SK-N-MC (cell line): Measurements from ENCODE around the gene L3MBTL3.

Source experiments
- DNase-seq: peaks from one replicate; pipeline ENCODE4 v3.0.0-alpha.2; 2011; ENCODE audit warnings: low read depth, low spot score
- H3K27ac ChIP-seq: fragments of 200-600 bp; sonication (generic); 2 replicates; pipeline ENCODE4 v1.5.1; 2016; ENCODE audit warnings: mixed run types
- H3K36me3 ChIP-seq: fragments of 200-600 bp; sonication (generic); 2 replicates; pipeline ENCODE4 v1.6.1; 2017; ENCODE audit warnings: antibody characterized with exemption, low read length, mixed read lengths; ENCODE audit not compliant: insufficient read depth
- H3K4me3 ChIP-seq: fragments of 200-600 bp; sonication (generic); 2 replicates; pipeline ENCODE4 v1.5.1; 2016
- H3K9ac ChIP-seq: fragments of 200-600 bp; sonication (generic); 2 replicates; pipeline ENCODE4 v1.8.0; 2017; ENCODE audit warnings: mixed run types, mixed read lengths; ENCODE audit not compliant: insufficient read length
- H3K9me3 ChIP-seq: fragments of 200-600 bp; sonication (generic); 2 replicates; pipeline ENCODE4 v1.6.1; 2017; ENCODE audit warnings: low read depth, mild to moderate bottlenecking, antibody characterized with exemption, low read length, moderate library complexity, mixed read lengths
- EZH2 ChIP-seq: fragments of 200-600 bp; sonication (generic); IDR thresholded peaks from one replicate; pipeline ENCODE4 v1.6.1; 2017; ENCODE audit warnings: antibody characterized with exemption
- FOXP2 ChIP-seq: optimal IDR thresholded peaks from 2 replicates; pipeline ENCODE3; 2011; ENCODE audit warnings: mild to moderate bottlenecking, moderate library complexity; ENCODE audit not compliant: insufficient read depth; ENCODE audit errors: extremely low read length, control extremely low read depth
- POLR2AphosphoS5 ChIP-seq: IDR thresholded peaks from 2 replicates; pipeline ENCODE4 v1.6.1; 2012; ENCODE audit warnings: mild to moderate bottlenecking, low read depth, low read length, borderline replicate concordance

The L3MBTL3 gene

DNA sequence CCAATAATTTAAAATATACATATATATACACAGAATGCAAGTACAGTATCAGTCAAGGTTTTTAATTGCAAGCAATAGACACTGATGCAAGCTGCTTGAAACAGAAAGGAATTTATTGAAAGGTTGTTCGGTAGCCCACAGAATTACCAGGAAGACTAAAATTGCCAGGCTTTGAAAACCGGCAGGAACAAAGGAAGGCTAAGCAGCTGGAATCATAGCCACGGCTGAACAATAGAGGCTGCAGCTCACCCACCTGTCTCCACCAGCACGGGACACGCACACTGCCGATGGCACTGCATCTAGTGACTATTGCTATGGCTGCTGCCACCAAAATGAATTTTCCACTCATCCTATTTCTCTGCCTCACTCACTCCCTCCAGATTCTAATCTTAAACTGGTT lies 22.0 kb upstream of the L3MBTL3 start:
- H3K9ac ChIP-seq, result no peak overlapping the region
- H3K27ac ChIP-seq, result no peak overlapping the region
- no peak for DNase-seq
- H3K9me3 ChIP-seq, result no peaks in the 10 kb centered on the region
- H3K36me3 ChIP-seq, result no peaks in the 10 kb centered on the region
- TF ChIP-seq POLR2AphosphoS5, result no peak
- TF ChIP-seq EZH2, result no peak
- no peak overlapping the region for H3K4me3 ChIP-seq

DNA sequence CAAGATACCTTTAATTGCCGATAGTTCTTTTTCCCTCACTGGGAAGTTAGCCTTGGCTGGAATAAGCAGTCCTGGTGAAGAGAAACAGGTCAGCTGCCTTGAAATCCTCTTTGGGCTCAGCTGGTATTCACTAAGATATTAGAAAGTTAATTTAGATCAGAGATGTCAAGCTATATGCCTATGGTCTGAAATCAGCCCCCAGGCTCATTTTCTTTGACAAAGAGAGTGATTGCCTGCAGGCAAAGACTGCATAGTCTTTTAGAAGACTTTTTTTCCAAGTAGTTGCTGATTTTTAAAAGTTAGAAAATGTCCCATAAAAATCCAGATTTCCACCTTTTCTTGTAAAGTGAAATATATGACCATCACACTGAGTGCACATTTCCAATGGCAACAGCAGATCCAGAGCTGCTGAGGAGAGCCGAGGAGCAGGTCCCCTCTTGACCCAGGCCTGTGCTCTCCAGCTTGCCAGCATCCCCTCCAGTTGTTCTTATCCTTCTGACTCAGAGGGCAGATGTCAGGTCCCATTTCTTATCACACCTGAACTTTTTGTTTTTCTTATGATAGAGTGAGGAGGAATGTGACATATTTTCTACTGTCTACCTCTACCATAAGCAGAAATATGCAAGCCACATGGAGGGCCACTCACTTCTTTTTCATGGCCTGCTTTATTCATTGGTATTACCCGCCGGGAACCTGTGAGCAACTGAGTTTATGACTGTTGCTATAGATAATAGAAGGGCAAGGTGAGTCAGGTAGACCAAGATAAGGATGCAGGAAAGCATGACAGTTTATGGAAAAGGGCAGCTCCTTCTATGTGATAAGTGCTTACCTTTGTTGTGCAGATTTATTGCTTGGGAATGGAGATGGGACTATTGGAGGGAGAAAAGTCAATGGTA lies 17.6 kb upstream of the L3MBTL3 start:
- H3K4me3 ChIP-seq, result no peak overlapping the region
- TF ChIP-seq EZH2 (no peak), POLR2AphosphoS5 (no peak), FOXP2 (no peak)
- no peaks in the 10 kb centered on the region for H3K36me3 ChIP-seq
- H3K27ac ChIP-seq, result no peak overlapping the region
- H3K9ac ChIP-seq, result no peak overlapping the region
- DNase-seq, result no peak
- H3K9me3 ChIP-seq, result no peaks in the 10 kb centered on the region

DNA sequence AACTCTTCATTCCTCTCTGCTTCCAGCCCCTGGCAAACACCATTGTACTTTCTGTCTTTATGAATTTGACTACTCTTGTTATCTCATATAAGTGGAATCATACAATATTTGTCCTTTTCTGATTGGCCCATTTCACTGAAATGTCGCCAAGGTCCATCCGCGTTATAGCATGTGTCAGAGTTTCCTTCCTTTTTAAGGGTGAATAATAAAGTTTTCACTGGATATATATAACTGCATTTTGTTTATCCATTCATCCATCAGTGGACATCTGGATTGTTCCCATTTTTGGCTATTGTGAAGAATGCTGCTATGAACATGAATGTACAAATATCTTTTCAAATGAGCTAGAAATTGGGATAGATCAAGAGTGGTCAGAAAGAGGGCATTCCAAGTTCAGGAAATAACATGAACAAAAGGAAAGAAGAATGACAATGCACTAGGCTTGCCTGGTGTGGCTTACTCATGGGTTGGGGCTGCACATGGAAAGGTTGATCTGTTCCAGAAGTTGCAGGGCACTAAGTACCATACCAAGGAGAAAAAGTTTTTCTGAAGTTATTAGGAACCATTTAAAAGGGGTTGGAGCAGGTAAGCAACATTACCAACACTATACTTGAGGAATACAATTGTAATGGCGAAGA lies 10.0 kb upstream of the L3MBTL3 start:
- H3K36me3 ChIP-seq, result no peaks in the 10 kb centered on the region
- H3K9me3 ChIP-seq, result no peaks in the 10 kb centered on the region
- no peak overlapping the region for H3K4me3 ChIP-seq
- H3K9ac ChIP-seq, result no peak overlapping the region
- DNase-seq, result no peak
- no peak for TF ChIP-seq EZH2
- no peak for TF ChIP-seq FOXP2
- TF ChIP-seq POLR2AphosphoS5, result no peak
- H3K27ac ChIP-seq, result no peak overlapping the region

DNA sequence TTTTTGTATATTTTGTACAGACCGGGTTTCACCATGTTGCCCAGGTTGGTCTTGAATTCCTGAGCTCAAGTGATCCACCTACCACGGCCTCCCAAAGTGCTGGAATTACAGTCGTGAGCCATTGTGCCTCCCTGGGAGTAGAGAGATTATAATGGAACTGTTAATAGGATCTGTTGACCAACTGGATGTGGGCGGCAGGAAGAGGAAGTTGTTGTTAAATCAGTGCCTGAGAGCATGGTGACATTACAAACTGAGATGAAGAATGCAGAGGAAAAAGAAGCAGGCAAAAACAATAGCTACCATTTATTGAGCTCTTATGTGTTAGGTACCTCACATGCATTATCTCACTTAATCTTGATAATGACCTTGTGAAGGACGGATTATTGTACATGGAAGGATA lies 9.2 kb upstream of the L3MBTL3 start:
- no peaks in the 10 kb centered on the region for H3K36me3 ChIP-seq
- no peak for TF ChIP-seq EZH2
- TF ChIP-seq FOXP2, result no peak
- no peak for TF ChIP-seq POLR2AphosphoS5

DNA sequence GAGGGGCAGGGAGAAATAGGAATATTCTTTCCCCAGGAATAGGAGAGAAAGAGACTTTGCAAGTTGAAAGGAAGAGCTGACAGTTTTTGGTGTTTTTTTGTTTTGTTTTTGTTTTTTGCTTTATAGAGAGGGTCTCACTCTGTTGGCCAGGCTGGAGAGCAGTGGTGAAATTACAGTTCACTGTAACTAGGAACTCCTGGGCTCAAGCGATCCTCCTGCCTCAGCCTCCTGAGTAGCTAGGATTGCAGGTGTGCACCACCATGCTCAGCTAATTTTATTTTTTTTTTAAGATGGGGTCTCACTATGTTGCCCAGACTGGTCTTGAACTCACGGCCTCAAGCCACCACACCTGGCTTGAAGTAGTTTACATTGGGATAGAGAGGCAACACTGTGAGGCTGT lies 8.0 kb upstream of the L3MBTL3 start:
- Histone ChIP-seq H3K36me3 (no peaks in the 10 kb centered on the region), H3K9me3 (no peaks in the 10 kb centered on the region), H3K27ac (no peak overlapping the region), H3K9ac (no peak overlapping the region), H3K4me3 (no peak overlapping the region)
- DNase-seq, result no peak
- TF ChIP-seq FOXP2 (no peak), EZH2 (no peak), POLR2AphosphoS5 (no peak)

More for the DNA sequence above, 9.2 kb upstream of the L3MBTL3 start:
- H3K4me3 ChIP-seq, result no peak overlapping the region
- H3K9me3 ChIP-seq, result no peaks in the 10 kb centered on the region
- no peak overlapping the region for H3K9ac ChIP-seq
- H3K27ac ChIP-seq, result no peak overlapping the region
- DNase-seq, result no peak

DNA sequence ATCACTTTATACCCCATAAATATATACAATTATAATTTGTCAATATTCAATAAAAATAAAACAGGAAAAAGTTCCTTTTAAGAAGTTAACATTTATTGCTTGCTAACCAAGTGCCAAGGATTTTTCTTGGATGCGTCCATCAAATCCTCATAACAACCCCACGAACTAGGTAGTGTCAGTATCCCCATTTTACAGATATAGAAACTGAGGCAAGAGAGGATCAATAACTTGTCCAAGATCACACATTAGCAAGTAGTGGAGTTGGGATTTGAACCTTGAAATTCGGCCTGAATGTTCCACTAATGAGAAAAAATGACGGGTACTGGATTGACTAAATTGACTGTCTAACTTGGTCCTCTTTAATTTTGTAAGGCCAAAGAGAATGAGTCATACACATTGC lies 5.7 kb upstream of the L3MBTL3 start:
- DNase-seq, result no peak
- TF ChIP-seq EZH2 (no peak), POLR2AphosphoS5 (no peak), FOXP2 (no peak)
- Histone ChIP-seq H3K27ac (no peak overlapping the region), H3K36me3 (no peaks in the 10 kb centered on the region), H3K9me3 (no peaks in the 10 kb centered on the region), H3K9ac (no peak overlapping the region), H3K4me3 (no peak overlapping the region)

GRCh38 chr6:130018744-130019325 lies 454 bp downstream of the L3MBTL3 start:
- Histone ChIP-seq H3K4me3 (peak overlapping the region; percentile 88), H3K9ac (peak overlapping the region; percentile 79), H3K27ac (peak overlapping the region; percentile 91), H3K9me3 (no peaks in the 10 kb centered on the region), H3K36me3 (peaks cover 9% of the 10 kb centered on the region)
- TF ChIP-seq POLR2AphosphoS5, result no peak
- no peak for TF ChIP-seq EZH2
- no peak for TF ChIP-seq FOXP2
- DNase-seq, result no peak

- Histone ChIP-seq H3K9ac (peak overlapping the region; percentile 90), H3K36me3 (peaks cover 16% of the 10 kb centered on the region), H3K27ac (peak overlapping the region; percentile 86), H3K4me3 (peak overlapping the region; percentile 88), H3K9me3 (no peaks in the 10 kb centered on the region)
- no peak for DNase-seq
- TF ChIP-seq POLR2AphosphoS5, result peak; percentile 46; the same call in 1 of the 2 replicates
- no peak for TF ChIP-seq EZH2
Measured at GRCh38 chr6:130019326-130020072, 1.1 kb downstream of the L3MBTL3 start.
